ENCODE data around the gene TAF3. TPM values are rescaled to one million over a fixed set of nuclear protein-coding genes. Genes with fewer than 3 reads are reported as not detected.
"Not testable (repeated sequence)": the region's sequence is repeated elsewhere in the genome, so short reads cannot be mapped to it uniquely, and the experiment has no call there.

Gene TAF3, protein sequence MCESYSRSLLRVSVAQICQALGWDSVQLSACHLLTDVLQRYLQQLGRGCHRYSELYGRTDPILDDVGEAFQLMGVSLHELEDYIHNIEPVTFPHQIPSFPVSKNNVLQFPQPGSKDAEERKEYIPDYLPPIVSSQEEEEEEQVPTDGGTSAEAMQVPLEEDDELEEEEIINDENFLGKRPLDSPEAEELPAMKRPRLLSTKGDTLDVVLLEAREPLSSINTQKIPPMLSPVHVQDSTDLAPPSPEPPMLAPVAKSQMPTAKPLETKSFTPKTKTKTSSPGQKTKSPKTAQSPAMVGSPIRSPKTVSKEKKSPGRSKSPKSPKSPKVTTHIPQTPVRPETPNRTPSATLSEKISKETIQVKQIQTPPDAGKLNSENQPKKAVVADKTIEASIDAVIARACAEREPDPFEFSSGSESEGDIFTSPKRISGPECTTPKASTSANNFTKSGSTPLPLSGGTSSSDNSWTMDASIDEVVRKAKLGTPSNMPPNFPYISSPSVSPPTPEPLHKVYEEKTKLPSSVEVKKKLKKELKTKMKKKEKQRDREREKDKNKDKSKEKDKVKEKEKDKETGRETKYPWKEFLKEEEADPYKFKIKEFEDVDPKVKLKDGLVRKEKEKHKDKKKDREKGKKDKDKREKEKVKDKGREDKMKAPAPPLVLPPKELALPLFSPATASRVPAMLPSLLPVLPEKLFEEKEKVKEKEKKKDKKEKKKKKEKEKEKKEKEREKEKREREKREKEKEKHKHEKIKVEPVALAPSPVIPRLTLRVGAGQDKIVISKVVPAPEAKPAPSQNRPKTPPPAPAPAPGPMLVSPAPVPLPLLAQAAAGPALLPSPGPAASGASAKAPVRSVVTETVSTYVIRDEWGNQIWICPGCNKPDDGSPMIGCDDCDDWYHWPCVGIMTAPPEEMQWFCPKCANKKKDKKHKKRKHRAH
- total RNA-seq (2014; rRNA removed; shearing (Covaris generic)) = 1.3 and 1.8 TPM in 2 replicates

DNA sequence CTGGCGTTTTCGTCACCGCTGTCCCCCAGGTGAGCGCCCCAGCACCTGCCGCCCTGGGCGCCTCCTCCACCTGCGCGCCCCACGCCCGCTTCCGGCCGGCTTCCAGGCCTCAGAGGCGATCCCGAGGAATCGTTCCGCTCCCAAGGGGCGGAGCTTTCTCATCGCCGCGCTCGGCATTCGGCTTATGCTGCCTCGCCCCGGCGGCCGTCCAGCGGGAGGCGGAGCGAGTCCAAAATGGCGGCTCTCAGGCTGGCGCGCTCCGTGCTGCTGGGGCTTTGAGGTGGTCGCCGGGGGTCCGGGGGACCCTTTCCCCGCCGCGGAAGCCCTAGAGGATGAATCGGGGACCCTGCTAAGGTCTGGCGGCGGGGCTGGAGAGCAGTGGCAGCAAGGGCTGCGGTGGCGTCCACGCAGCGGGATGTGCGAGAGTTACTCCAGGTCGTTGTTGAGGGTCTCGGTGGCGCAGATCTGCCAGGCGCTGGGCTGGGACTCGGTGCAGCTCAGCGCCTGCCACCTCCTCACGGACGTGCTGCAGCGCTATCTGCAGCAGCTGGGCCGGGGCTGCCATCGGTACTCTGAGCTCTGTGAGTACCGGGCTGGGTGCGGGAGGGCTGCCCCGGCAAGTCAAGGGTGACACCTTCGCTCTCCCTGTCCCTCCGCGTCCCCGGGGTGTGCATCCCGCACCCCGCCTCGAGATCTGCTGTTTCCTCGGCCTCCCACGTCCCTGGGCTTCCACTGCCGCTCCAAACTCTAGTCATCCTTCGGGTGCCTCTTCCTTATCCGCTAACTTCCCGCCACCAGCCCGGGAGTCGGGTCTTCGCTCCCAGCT, at the start of gene TAF3:
Gene TAF3 (plus strand): TSS at position 211 of the 826 bp plus-strand sequence. CDS start 205 bp downstream, at position 416.
- DNase-seq (ENCODE audit: low spot score) = peak; percentile 88
- in situ Hi-C loops (cut with HindIII; ENCODE audit: low sequenced_read_pairs) = no loop called here

- in situ Hi-C loops (cut with HindIII; ENCODE audit: low sequenced_read_pairs) = no loop called here
These were observed 44.2 kb upstream of the TAF3 start for GRCh38 chr10:7773845-7774801.

GRCh38 chr10:7776777-7777176, 41.5 kb upstream of the TAF3 start:
- in situ Hi-C loops (cut with HindIII; ENCODE audit: low sequenced_read_pairs) = no loop called here

More at GRCh38 chr10:7773845-7774801, 44.2 kb upstream of the TAF3 start:
- DNase-seq (ENCODE audit: low spot score) = peak; percentile 93

DNA sequence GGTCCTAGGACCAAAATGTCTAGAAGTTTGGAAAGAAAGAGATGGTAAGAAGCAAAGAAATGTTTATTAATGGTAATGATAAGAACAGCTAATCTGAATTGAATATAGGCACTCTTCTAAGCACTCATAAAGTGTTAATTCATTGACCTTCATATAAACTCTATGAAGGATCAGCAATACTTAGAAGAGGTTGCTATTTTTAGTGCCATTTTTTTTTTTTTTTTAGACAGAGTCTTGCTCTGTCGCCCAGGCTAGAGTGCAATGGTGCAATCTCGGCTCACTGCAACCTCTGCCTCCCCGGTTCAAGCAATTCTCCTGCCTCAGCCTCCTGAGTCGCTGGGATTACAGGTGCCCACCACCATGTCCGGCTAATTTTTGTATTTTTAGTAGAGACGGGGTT, 36.1 kb upstream of the TAF3 start:
- in situ Hi-C loops (cut with HindIII; ENCODE audit: low sequenced_read_pairs); DNase-seq (ENCODE audit: low spot score): not testable (repeated sequence)

More at GRCh38 chr10:7776777-7777176, 41.5 kb upstream of the TAF3 start:
- no peak for DNase-seq (ENCODE audit: low spot score)

- DNase-seq (ENCODE audit: low spot score) = no peak
- in situ Hi-C loops (cut with HindIII; ENCODE audit: low sequenced_read_pairs) = no loop called here
These were observed 31.9 kb upstream of the TAF3 start for GRCh38 chr10:7786430-7786829.

- DNase-seq (ENCODE audit: low spot score) = no peak
- in situ Hi-C loops (cut with HindIII; ENCODE audit: low sequenced_read_pairs) = no loop called here
These were observed 31.0 kb upstream of the TAF3 start for GRCh38 chr10:7787150-7787856.

DNA sequence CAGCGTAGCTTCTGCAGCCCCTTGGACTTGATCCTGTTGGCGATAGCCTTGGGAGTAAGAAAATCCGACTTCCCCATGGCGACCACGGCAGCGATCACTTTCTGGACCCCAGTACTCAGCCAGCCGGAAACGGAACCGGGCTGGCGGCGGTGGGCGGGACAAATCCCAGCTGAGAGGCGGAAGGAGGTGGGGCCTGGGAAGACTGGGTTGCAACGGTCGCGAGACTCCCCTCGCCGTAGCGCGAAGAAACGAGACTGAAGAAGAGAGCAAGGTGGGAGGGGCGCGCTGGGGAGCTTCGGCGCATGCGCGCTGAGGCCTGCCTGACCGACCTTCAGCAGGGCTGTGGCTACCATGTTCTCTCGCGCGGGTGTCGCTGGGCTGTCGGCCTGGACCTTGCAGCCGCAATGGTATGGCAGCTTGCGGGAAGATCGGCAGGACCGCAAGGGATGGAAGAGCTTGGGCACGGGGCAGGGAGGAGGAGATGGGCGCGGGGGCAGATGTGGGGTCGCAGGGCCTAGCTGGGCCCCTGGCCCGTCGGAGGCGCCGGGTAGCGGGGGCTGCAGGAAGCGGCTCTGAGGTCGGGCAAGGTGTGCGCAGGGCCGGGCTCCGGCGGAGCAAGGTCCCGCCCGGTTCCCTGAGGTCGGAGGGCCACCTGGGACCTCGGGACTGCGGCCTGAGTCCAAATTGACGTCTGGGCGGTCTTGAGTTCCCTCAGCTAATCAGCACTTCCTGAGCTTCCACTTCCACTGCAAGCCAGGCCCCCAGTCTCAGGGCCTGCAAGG, 30.3 kb upstream of the TAF3 start, which contains the start of the genes ATP5F1C and KIN:
Gene ATP5F1C (plus strand): TSS at position 321 of the 782 bp plus-strand sequence. CDS start 31 bp downstream, at position 352.
Gene KIN (minus strand): TSS at position 137 of the 782 bp plus-strand sequence. CDS start 60 bp downstream, at position 77.
- in situ Hi-C loops (cut with HindIII; ENCODE audit: low sequenced_read_pairs) = no loop called here
- peak; percentile 98 for DNase-seq (ENCODE audit: low spot score)

- in situ Hi-C loops (cut with HindIII; ENCODE audit: low sequenced_read_pairs) = no loop called here
- DNase-seq (ENCODE audit: low spot score) = no peak
These were observed 29.5 kb upstream of the TAF3 start for GRCh38 chr10:7788639-7789286.

DNA sequence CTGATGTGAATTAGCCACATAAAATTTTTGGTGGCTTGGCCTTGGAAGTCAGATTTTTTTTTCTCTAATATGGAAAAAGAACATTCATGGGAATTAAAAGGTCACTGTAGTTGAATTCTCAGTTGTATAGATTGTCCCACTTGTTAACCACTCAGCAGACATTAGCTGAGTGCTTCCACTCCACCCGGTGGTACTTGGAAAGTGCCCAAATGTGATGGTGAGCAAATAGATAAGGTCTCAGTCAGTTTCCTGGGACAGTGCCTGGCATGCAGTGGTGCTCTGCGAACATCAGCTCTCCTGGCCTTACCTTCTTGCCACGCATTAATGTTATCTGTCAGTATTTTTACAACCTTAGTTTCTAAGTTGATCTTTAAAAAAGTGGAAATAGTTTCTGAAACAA, 28.9 kb upstream of the TAF3 start:
- in situ Hi-C loops (cut with HindIII; ENCODE audit: low sequenced_read_pairs) = no loop called here
- no peak for DNase-seq (ENCODE audit: low spot score)

GRCh38 chr10:7792541-7792940, 25.8 kb upstream of the TAF3 start:
- DNase-seq (ENCODE audit: low spot score) = no peak
- in situ Hi-C loops (cut with HindIII; ENCODE audit: low sequenced_read_pairs) = no loop called here

- no peak for DNase-seq (ENCODE audit: low spot score)
- in situ Hi-C loops (cut with HindIII; ENCODE audit: low sequenced_read_pairs) = no loop called here
These were observed 23.9 kb upstream of the TAF3 start for GRCh38 chr10:7794251-7795026.

GRCh38 chr10:7795605-7796004, 22.7 kb upstream of the TAF3 start:
- DNase-seq (ENCODE audit: low spot score) = no peak
- in situ Hi-C loops (cut with HindIII; ENCODE audit: low sequenced_read_pairs) = no loop called here

DNA sequence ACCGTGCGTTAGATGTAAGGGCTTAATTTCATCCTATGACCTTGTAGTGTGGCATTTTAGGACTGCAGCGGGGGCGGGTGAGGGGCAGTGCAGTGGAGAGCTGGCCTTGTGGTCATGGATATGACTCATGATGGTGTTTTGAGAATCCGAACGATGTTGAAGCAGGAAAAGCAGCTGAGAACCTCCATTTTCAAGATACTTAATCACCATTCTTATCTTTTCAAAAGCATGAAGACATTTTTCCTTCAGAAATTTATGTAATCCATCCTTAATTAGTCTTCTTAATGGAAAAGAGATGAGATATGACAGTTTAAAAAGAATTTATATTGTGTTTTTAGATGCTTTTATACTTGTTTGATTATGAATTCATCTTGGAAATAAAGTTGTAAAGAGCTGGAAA, 20.7 kb upstream of the TAF3 start:
- in situ Hi-C loops (cut with HindIII; ENCODE audit: low sequenced_read_pairs) = no loop called here
- no peak for DNase-seq (ENCODE audit: low spot score)

DNA sequence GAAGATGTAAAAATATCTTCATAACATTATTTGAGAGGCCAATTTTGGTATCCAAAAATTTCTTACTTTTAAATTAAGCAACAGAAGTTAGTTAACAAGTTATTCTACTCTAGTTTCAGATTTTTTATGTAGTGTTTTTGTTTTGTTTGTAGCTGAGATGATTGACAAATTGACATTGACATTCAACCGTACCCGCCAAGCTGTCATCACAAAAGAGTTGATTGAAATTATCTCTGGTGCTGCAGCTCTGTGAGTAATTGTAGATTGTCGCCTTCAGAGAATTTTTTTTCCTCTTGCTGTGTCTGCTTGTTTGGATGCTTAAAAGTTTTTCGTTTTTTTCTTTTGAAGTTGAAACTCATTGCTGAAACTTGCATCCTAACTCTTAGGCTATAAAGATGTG, 15.7 kb upstream of the TAF3 start:
- in situ Hi-C loops (cut with HindIII; ENCODE audit: low sequenced_read_pairs) = no loop called here

DNA sequence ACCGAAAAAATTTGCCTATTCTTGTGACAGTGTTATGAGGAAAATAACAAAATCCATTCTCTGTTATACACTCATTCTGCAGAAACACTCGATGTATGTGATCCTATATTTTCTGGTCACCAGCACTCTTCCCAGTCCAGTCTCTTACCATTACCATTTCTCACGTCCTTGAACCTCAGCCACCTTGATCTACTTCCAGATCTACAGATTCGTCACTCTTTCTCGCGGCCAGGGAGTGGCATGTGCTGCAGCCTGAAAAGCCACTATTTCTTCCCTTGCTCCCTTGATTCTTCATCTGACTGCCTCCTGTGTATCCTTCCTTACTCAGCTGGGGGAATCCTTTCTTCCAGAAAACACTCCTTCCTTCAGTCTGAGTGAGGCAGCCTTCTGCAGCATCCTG, 14.1 kb upstream of the TAF3 start:
- in situ Hi-C loops (cut with HindIII; ENCODE audit: low sequenced_read_pairs) = no loop called here

More for the DNA sequence above, 15.7 kb upstream of the TAF3 start:
- no peak for DNase-seq (ENCODE audit: low spot score)

More for the DNA sequence above, 14.1 kb upstream of the TAF3 start:
- DNase-seq (ENCODE audit: low spot score) = no peak

Measured in G401 (cell line).